RWPE1 (cell line): Measurements from ENCODE around the gene BAHD1.

Source experiments
- CTCF ChIA-PET: fragments of 350-600 bp; sonication (Branson Sonifier 250); formaldehyde crosslinking; extraction: SDS; loops from one replicate; lab custom pipeline; 2021; lab: Yijun Ruan, JAX
- POLR2A ChIA-PET: fragments of 400-600 bp; formaldehyde crosslinking; extraction: SDS; loops from one replicate; lab custom pipeline; 2020; ENCODE audit warnings: antibody characterized with exemption; ENCODE audit not compliant: low non-redundant PET; lab: Yijun Ruan, JAX
- DNase-seq: peaks from one replicate; pipeline ENCODE4 v3.0.0; 2012; ENCODE audit warnings: low spot score
- H3K27ac ChIP-seq: fragments of 450-650 bp; 2 replicates; pipeline ENCODE4 v1.5.1; 2017
- TF ChIP-seq, protein P1 (sequence below): fragments of 450-650 bp; conservative IDR thresholded peaks from 2 replicates; pipeline ENCODE4 v1.5.1; 2017; ENCODE audit warnings: low read depth, mild to moderate bottlenecking

BAHD1 gene

DNA sequence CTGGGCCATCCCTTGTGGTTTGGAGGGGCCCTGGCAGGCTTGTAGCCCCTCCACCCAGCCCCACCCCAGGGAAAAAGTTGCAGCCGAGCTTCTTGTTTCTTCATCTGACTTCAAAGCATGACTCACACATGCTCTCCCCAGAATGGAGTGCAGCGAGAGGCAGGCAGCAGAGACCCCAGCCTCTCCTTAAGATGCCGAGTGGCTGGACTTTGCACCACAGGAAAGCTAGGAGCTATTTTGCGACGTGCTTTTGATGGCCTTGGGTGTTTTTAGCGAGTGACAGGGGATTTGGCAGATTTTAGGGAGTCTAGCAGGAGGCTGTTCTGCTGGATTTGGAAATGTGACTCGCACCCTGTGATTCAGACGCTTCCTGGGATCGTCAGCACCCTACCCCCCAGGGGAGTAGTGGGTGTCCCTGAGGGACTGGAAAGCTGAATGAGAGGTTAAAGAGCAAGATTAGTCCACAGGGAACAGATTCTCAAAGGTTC lies 14.2 kb downstream of the BAHD1 start:
- peak overlapping the region; percentile 89 for H3K27ac ChIP-seq
- DNase-seq, result peak; percentile 82
- ChIA-PET CTCF (interaction anchor here (0.5 to 1.7 kb wide), 5 partner anchors 14 to 152 kb away, joined by 3 to 6 read pairs (median 3); no protein-coding TSS in a partner anchor), POLR2A (interaction anchor here (1.4 kb wide), 1 partner anchor 16 kb away, joined by 7 read pairs; the partner anchor contains the start of gene CHST14)
- TF ChIP-seq, protein P1, sequence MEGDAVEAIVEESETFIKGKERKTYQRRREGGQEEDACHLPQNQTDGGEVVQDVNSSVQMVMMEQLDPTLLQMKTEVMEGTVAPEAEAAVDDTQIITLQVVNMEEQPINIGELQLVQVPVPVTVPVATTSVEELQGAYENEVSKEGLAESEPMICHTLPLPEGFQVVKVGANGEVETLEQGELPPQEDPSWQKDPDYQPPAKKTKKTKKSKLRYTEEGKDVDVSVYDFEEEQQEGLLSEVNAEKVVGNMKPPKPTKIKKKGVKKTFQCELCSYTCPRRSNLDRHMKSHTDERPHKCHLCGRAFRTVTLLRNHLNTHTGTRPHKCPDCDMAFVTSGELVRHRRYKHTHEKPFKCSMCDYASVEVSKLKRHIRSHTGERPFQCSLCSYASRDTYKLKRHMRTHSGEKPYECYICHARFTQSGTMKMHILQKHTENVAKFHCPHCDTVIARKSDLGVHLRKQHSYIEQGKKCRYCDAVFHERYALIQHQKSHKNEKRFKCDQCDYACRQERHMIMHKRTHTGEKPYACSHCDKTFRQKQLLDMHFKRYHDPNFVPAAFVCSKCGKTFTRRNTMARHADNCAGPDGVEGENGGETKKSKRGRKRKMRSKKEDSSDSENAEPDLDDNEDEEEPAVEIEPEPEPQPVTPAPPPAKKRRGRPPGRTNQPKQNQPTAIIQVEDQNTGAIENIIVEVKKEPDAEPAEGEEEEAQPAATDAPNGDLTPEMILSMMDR, result no peak

DNA sequence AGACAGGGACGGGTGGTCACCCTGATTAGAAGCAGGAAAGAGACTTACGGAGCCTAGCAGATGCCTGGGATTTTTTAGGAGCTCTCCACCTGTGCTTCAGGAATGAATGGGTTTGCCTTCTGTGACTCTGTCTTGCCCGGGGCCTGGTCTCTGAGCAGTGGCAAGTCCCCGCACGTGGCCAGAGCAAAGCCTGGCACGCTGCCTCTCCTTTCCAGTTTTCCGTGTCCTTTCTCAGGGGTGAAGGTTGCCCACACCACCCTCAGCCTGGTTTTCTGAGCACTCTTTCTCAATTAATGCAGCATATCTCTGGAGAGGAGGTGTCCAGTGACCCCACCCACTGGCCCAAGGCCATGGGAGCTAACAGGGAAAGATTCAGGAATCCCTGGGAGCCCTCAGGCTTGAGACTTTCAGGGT lies 15.6 kb downstream of the BAHD1 start:
- H3K27ac ChIP-seq, result peak overlapping the region; percentile 89
- POLR2A ChIA-PET, result no interaction called here
- TF ChIP-seq, protein P1, result no peak
- CTCF ChIA-PET, result no interaction called here
- DNase-seq, result peak; percentile 81

DNA sequence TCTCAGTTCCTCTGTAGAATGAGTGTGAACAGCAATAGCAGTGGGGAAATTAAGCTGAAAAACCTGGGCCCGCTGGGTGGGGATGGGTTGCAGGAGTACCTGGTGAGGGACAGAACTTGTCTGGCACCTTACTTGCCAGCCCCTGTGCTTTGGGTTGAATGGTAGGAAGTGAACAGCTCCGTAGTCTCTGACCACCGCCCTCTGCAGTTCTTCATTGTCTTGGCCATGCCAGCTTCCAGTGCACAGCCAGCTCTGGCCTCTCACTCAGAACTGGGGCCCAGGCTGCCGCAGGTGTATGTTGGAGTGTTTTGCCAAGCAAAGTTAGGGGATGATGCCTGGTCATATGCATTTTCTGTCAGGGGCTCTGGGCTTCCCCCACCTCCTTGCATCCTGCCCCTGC lies 16.0 kb downstream of the BAHD1 start:
- ChIA-PET CTCF (interaction anchor here (0.7 kb wide), 1 partner anchor 136 kb away, joined by 3 read pairs; no protein-coding TSS in a partner anchor), POLR2A (interaction anchor here (0.6 kb wide), 1 partner anchor 862 kb away, joined by 5 read pairs; no protein-coding TSS in a partner anchor)
- DNase-seq, result no peak
- TF ChIP-seq, protein P1, result no peak
- H3K27ac ChIP-seq, result peak overlapping the region; percentile 89

DNA sequence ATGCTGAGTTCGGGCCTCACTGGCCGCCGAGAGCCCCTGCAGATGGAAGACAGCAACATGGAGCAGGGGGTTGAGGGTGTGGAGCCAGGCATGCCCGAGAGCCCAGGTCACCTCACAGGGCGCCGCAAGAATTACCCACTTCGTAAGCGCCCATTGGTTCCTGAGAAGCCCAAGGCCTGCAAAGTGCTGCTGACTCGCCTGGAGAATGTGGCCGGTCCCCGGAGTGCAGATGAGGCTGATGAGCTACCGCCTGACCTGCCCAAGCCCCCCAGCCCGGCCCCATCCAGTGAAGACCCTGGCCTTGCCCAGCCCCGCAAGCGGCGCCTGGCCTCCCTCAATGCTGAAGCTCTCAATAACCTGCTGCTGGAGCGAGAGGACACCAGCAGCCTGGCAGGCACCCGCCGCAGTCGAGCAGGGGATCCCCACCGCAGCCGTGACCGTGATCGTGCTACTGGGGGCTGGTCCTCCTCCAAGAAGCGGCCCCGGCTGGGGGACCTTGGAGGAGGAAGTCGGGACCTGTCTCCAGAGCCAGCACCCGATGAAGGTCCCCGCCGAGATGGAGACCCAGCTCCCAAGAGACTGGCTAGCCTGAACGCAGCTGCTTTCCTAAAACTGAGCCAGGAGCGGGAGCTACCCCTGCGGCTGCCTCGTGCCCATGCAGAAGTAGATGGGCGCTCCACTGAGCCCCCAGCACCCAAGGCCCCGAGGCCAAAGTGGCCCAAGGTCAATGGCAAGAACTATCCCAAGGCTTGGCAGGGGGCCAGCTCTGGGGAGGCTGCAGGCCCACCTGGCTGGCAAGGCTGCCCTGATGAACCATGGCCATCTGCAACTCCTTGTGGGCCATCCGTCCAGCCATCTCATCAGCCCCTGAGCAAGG lies 18.0 kb downstream of the BAHD1 start:
- CTCF ChIA-PET, result no interaction called here

DNA sequence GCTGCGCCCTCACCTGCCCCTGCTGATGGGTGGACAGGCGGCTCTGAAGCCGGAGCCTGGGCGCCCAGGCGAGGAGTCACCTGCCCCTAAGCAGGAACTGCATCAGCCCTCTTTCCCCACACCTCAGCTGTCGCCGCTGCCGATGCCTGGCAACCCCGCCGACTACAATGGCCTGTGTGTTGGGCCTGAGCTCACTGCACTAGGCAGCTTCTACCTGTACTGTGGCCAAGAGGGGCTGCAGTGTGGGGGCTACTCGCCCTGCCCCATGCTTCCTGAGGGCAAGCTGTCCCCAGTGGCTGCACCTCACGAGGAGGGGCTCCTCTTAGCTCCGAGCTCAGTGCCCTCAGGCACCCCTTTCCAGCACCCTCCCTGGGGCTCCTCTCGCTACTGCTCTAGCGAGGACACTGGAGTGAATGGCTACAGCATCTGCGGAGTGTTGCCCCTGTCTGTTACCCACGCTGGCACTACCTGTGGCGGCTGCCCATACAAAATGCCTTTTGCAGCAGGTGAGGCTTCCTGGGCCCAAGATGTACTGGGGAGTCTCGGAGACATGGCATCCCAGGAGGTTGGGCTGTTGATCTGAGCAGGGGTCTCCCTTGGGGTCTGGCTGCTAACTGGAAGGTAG lies 18.8 kb downstream of the BAHD1 start:
- CTCF ChIA-PET, result no interaction called here
- DNase-seq, result no peak
- TF ChIP-seq, protein P1, result no peak
- peak overlapping the region; percentile 5 for H3K27ac ChIP-seq
- POLR2A ChIA-PET, result no interaction called here

More for the DNA sequence above, 18.0 kb downstream of the BAHD1 start:
- peak overlapping the region; percentile 5 for H3K27ac ChIP-seq
- POLR2A ChIA-PET, result no interaction called here
- no peak for DNase-seq
- TF ChIP-seq, protein P1, result no peak

DNA sequence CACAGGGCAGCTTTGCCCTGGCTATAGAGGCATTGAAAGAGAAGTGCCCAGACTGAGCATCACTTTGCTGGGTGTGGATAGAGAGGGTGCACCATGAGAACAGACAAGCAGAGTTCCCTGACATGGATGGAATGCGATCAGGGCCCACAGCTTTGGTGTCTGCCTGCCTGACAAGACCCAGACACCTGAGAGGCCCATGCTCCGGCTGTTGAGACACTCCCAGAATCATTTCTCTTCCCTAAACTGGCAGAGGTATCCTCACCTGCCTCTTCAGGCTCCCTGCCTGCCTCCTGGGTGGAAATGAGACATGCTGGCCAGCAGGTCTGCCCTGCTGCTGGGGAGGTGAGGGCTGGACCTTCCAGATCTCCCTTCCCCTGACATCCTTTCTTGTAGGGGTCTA lies 19.7 kb downstream of the BAHD1 start:
- peak overlapping the region; percentile 9; the same call in 1 of the 2 replicates for H3K27ac ChIP-seq
- ChIA-PET CTCF (no interaction called here), POLR2A (no interaction called here)
- DNase-seq, result no peak
- TF ChIP-seq, protein P1, result no peak
